NCI-H146 (cell line): ENCODE results near the gene PCDH11X.
A peak's percentile ranks its signal among the peaks of the same experiment; 100 is the strongest.
"Not testable (repeated sequence)": the region's sequence is repeated elsewhere in the genome, so short reads cannot be mapped to it uniquely, and the experiment has no call there.

Experiments
- DNase-seq: peaks from one replicate; lab custom pipeline; 2025; lab: John Stamatoyannopoulos, UW

Gene PCDH11X

GRCh38 chrX:91779135-91779534, at the start of gene PCDH11X:
PCDH11X (plus strand) TSS chrX:91779375; CDS start chrX:91835505, 56,130 bp downstream.
- DNase-seq: peak; percentile 13

GRCh38 chrX:91747446-91747845, 31.7 kb upstream of the PCDH11X start:
- DNase-seq: not testable (repeated sequence)

GRCh38 chrX:91753022-91753421, 26.2 kb upstream of the PCDH11X start:
- not testable (repeated sequence) for DNase-seq

GRCh38 chrX:91770619-91771488, 8.3 kb upstream of the PCDH11X start:
- not testable (repeated sequence) for DNase-seq

- DNase-seq: not testable (repeated sequence)
Measured at GRCh38 chrX:91773943-91774342, 5.2 kb upstream of the PCDH11X start.

- not testable (repeated sequence) for DNase-seq
Measured at GRCh38 chrX:91780008-91780407, 833 bp downstream of the PCDH11X start.

GRCh38 chrX:91780698-91781097, 1.5 kb downstream of the PCDH11X start:
- not testable (repeated sequence) for DNase-seq

GRCh38 chrX:91781553-91782298, 2.6 kb downstream of the PCDH11X start:
- DNase-seq: not testable (repeated sequence)

GRCh38 chrX:91782825-91783224, 3.6 kb downstream of the PCDH11X start:
- not testable (repeated sequence) for DNase-seq

- not testable (repeated sequence) for DNase-seq
Measured at GRCh38 chrX:91817537-91817936, 38.4 kb downstream of the PCDH11X start.

- not testable (repeated sequence) for DNase-seq
Measured at GRCh38 chrX:91825321-91825720, 46.1 kb downstream of the PCDH11X start.
